AG10803 (cell line): Measurements from ENCODE around the gene ATP5F1D.
"Not testable (repeated sequence)": the region's sequence is repeated elsewhere in the genome, so short reads cannot be mapped to it uniquely, and the experiment has no call there.

Experiments
- DNase-seq: peaks from one replicate; pipeline ENCODE4 v3.0.0; 2010; ENCODE audit warnings: low read depth
- H3K4me3 ChIP-seq: 2 replicates; pipeline ENCODE4 v1.5.1; 2011; ENCODE audit warnings: mild to moderate bottlenecking, low read length, control low read depth
- CTCF ChIP-seq: conservative IDR thresholded peaks from 2 replicates; pipeline ENCODE4 v1.5.1; 2011; ENCODE audit warnings: mild to moderate bottlenecking, low read length, control low read depth, inconsistent platforms

Gene ATP5F1D

GRCh38 chr19:1239796-1240737 lies 1.5 kb upstream of the ATP5F1D start:
- peak; percentile 82 for DNase-seq
- peak; percentile 55 for TF ChIP-seq CTCF
- H3K4me3 ChIP-seq = peak overlapping the region; percentile 52

GRCh38 chr19:1240925-1241324 lies 626 bp upstream of the ATP5F1D start:
- no peak overlapping the region for H3K4me3 ChIP-seq
- no peak for DNase-seq
- TF ChIP-seq CTCF = no peak

GRCh38 chr19:1243768-1244692 lies 2.5 kb downstream of the ATP5F1D start:
- peak; percentile 80 for TF ChIP-seq CTCF
- peak overlapping the region; percentile 48 for H3K4me3 ChIP-seq
- peak; percentile 82 for DNase-seq

GRCh38 chr19:1244693-1245451 lies 3.3 kb downstream of the ATP5F1D start:
- peak overlapping the region; percentile 48 for H3K4me3 ChIP-seq
- no peak for DNase-seq
- TF ChIP-seq CTCF = no peak

GRCh38 chr19:1245494-1246264 lies 4.1 kb downstream of the ATP5F1D start:
- TF ChIP-seq CTCF = no peak

GRCh38 chr19:1246265-1247087 lies 4.9 kb downstream of the ATP5F1D start:
- DNase-seq, H3K4me3 ChIP-seq: not testable (repeated sequence)

More at GRCh38 chr19:1245494-1246264, 4.1 kb downstream of the ATP5F1D start:
- H3K4me3 ChIP-seq = no peak overlapping the region
- DNase-seq = no peak
